GM19239 (cell line): ENCODE data around the gene DSCAML1.

Source experiments
- DNase-seq: peaks from one replicate; pipeline ENCODE4 v3.0.0; 2011; ENCODE audit warnings: low spot score; ENCODE audit not compliant: insufficient read length
- FAIRE-seq: peaks from 2 replicates; lab custom pipeline; 2011; peaks lifted over from hg19 to GRCh38; lab: Jason Lieb, UNC

DSCAML1 gene

DNA sequence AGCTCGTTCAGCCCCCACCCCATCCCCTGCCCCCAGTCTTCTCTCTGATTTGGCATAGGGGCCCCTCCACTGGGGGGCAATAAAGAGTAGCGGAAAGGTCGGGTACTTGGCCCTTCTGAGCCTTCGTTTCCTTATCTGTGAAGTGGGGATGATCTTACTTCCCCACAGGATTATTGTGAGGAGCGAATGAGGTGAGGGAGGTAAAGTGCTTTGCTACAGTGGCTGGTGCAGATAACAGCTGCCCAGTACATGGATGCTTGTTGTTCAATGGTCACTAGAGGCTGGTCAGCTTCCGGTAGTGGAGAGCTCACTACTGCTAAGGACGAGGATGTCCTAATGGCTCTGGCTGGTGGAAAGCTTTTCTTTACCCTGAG, 368.2 kb downstream of the DSCAML1 start:
- no peak for DNase-seq
- no peak for FAIRE-seq

DNA sequence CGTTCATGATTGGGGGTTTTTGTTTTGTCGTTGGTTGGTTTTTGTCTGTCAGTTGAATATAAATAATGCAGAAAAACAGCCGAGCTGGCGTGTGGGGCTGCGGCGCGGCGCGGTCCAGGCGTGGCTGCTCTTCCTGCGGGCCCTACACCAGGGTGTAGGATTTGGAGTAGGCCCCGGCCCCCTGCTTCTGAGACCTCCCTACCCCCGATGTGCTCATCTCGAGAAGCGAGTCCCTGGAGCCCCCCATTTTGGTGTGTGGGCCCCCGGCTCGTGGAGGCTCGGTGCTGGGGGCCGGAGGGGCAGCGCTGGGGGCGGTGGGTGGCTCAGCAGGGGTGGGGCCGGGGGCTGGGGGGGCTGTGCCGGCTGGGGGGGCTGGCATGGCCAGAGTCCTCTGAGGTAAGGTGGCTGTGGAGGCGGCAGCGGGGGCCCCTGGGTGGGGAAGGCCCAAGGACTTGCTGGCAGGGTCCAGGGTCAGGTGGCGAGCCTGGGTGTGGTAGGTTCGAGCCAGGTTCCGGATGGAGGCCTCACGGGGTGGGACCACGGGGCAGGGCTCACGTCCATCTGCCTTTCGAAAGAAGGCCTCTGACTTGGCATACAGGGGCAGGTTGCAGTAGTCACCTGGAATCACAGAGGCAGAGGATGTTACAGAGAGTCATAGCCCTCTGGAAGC, 368.7 kb downstream of the DSCAML1 start:
- DNase-seq: no peak
- FAIRE-seq: no peak

- DNase-seq: no peak
- no peak for FAIRE-seq
Observed at GRCh38 chr11:117427356-117427874, 369.6 kb downstream of the DSCAML1 start.

DNA sequence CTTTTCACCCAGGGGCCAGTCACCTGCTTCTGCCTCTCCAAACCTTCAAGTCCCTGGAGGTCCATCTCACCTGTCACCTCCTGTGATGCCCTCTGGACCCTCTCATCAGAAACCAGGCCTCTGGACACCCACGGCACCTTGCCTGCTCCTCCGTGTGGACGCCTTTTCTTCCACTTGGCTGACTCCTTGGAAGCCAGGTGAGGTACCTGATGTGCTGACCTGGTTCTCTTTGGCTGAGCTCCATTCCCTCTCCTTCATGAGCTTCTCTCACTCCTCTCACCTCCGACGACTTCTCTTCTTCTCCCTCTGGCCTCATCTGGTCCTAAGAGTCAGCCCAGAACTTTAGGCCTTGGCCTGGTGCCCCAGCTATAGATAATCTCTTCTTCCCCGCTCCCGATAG, 370.1 kb downstream of the DSCAML1 start:
- FAIRE-seq: no peak

GRCh38 chr11:117426297-117426685, 370.7 kb downstream of the DSCAML1 start:
- FAIRE-seq: peak; percentile 61
- peak; percentile 91 for DNase-seq

More for the DNA sequence above, 370.1 kb downstream of the DSCAML1 start:
- DNase-seq: no peak

DNA sequence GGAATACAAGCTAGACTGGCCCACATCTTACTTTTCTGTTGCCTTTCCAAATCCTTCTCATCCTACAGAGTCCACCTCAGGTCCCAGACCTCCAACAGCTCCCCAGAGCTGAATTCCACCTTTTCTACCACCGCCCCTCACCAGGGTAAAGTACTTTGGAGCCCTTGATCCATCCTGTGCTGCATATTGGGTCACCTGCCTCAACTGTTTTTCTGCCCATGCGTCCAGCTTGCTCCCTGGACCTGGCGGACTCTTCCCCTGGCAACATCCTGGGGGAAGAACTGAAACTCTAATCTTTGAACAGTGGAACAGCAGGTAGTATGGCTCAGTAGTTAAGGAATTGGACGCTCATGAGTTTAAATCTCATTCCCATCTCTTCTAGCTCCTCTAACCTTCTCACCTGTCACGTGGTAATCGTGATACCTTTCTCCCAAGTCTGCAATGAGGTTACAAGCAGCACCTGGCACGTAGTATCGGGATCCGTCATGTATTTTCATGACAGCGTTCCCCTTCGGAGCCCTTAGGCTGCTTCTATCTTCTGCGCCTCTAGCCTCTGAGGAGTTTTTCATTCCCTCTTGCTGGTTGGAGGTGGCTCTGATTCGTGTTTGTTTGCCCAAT, 371.2 kb downstream of the DSCAML1 start:
- no peak for DNase-seq
- no peak for FAIRE-seq

DNA sequence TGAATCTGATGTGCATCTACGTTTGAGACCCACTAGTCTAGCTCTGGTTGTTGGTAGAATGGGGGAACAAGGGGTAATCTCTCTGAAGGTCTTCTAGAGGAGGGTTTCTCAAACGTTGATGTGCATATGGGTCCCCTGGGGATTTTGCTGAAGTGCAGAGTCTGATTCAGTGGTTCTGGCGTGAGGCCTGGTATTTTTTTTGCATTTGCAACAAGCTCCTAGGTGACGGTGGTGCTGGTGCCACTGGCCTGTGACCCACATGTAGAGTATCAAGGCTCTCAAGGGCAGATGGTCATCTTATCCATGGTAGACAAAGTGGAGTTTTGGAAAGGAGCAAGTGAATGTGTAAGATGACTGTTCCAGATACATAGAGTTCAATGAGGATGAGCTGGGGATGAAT, 372.2 kb downstream of the DSCAML1 start:
- DNase-seq (no peak), FAIRE-seq (no peak)

- FAIRE-seq (no peak), DNase-seq (no peak)
Observed at GRCh38 chr11:117423046-117423575, 373.9 kb downstream of the DSCAML1 start.

GRCh38 chr11:117421476-117421875, 375.5 kb downstream of the DSCAML1 start:
- FAIRE-seq: no peak
- DNase-seq: no peak

DNA sequence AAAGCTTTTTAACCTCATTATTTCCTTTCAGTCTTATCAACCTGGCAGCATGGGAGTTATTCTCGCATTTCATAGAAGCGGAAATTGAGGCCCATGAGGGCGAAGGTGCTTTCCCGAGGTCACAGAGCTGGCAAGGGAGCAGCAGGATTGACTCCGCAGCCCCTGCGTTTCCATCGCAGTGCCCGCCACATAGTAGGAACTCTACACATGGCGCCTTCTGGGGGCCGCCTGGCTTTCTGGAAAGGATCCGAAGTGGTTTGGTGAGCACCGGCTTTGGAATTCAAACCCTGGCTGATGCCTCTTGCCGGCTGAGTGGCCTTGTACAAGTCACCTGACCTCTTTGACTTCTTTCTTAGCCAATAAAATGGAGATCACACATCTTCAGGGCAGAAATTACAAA, 376.0 kb downstream of the DSCAML1 start:
- FAIRE-seq: no peak
- DNase-seq: no peak

DNA sequence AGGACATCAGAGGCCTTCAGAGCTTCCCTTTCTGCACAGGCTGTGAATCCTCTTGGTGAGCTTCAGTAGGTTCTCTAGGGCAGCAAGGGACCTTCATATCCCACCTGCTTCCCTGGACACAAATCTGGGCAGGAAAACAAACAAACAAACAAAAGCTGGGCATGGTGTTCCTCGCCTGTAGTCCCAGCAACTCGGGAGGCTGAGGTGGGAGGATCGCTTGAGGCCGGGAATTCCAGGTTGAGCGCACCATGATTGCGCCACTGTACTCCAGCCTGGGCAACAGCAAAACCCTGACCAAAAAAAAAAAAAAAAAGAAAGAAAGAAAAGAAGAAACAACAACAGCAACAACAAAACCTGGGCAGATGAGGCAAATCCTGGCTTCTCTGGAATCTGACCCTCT, 376.4 kb downstream of the DSCAML1 start:
- DNase-seq: no peak

GRCh38 chr11:117420143-117420485, 376.9 kb downstream of the DSCAML1 start:
- FAIRE-seq (no peak), DNase-seq (no peak)

More for the DNA sequence above, 376.4 kb downstream of the DSCAML1 start:
- no peak for FAIRE-seq

DNA sequence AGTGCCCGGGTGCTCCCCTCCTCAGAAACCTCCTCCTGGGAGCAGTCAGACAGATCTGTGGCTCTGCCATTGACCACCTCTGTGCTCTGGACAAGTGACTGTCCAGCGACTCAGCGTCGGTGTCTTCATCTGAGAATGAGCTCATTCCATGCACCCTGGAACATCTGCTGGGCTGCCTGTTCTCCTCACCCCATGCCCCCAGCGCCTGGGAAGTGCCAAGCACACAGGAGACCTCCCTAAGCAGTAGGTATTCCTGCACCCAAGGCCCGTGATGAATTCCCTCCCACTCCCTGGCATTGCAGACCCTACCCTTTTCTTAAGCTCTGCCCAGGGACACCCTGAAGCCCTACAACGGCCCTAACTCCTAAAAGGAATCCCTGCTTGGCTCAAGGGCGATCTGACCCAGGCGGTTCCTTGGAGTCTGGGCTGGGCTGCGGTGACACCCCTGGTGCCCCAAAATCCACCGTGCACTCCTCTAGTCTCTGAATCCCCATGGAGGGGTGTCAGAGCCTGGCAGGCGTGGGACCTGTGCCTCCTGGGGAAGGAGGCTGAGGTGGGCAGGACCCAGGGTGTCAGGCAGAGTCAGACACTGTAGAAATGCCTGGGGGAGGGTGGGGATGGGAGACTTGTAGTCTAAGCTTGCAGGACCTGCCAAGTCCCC, 377.4 kb downstream of the DSCAML1 start:
- FAIRE-seq (no peak), DNase-seq (no peak)

GRCh38 chr11:117418737-117419481, 378.1 kb downstream of the DSCAML1 start:
- DNase-seq (no peak), FAIRE-seq (no peak)

DNA sequence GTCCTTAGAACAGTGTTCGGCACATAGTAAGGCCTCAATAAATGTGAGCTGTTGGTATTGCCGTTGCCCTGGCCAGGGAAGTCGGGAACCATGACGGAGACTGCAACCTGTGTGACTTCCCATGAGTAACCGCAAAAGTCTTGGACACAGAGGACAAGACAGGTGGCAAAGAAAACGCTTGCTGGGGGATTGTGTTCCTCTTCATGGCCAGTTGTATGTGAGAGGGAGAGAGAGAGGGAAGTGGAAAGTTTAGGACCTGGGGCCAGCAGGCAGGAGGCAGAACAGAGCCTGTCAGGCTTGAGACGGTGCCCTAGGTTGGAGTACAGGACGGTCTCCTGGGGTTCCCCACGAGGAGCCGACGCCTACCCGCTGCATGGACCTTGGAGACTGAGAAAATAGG, 379.2 kb downstream of the DSCAML1 start:
- no peak for FAIRE-seq
- DNase-seq: no peak

DNA sequence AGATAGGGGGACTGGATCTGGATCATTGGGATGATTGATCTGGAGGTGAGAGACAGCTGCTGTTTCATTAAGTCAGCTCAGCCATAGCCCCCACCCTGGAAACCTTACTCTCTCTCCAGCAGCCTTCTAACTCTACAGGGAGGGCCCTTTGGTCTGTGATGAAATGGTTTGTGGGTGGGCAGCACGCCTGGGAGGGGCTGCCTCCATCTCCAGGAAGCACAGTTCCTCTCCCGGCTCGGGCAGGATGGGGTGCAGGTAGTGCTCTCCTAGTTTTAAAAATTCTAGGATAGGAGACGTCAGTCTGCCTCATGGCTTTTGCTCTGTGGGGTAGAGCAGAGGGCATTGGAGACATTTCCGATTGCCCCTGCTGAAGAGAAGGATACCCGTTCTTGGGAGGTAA, 379.7 kb downstream of the DSCAML1 start:
- FAIRE-seq: no peak

DNA sequence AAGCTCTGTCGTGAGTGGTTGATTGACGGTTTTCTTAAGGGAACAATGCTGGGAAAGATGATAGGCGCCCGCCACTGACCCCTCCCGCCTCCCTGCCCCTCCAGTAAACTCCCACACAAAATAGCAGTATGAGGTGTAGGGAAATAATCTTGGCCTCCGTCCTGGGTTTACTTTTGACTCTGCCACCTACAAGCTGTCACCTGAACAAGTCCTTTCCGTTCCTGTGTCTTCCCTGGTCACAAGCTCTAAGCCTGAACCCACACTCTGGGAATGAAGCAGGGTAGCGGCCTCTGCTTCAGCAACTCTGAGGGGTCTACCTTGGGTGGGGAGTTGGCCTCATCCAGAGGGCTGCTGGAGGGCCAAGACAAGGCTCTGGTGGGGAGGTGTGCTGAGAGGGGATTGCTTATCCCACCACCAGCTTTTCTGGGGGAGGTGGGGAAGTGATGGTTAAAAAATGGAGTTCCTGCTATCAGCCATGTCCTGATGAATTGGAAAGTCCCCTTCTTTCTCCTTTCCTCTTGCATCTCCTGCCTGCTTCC, 381.6 kb downstream of the DSCAML1 start:
- FAIRE-seq (no peak), DNase-seq (no peak)

More for the DNA sequence above, 379.7 kb downstream of the DSCAML1 start:
- DNase-seq: no peak

GRCh38 chr11:117414724-117415123, 382.3 kb downstream of the DSCAML1 start:
- no peak for FAIRE-seq
- no peak for DNase-seq

- FAIRE-seq: no peak
- no peak for DNase-seq
Observed at GRCh38 chr11:117413616-117414015, 383.4 kb downstream of the DSCAML1 start.

DNA sequence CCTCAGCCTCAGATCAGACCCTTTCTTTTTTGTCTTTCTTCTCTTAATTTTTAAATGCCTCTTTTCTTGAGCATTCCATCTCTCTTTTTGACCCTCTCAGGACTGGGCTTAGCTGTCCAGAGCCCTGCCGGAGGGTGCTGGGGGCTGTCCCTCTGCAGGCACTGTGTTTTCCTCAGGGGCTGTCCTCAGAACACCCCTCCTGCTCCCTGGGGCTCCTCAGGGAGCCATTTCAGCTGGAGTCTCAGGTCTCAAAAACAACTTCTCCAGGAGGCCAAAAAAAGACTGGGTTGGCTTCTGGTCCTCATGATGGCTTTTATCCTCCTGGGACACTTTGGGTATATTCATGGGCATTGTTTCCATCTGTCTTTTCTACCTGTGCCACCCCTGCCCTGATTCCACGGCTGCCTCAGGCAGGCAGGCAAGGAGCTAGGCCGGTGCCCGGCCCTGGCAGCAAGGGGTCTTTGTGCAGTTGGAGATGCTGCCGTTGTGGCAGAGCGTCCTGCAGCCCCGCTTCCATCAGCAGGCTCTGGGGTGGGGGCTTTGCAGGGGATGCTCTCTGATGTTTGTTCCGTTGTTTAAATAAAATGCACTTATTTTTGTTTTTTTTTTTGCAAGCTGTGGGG, 384.3 kb downstream of the DSCAML1 start:
- FAIRE-seq (no peak), DNase-seq (no peak)
